ENCODE data around the gene B4GALT5.

Gene B4GALT5

DNA sequence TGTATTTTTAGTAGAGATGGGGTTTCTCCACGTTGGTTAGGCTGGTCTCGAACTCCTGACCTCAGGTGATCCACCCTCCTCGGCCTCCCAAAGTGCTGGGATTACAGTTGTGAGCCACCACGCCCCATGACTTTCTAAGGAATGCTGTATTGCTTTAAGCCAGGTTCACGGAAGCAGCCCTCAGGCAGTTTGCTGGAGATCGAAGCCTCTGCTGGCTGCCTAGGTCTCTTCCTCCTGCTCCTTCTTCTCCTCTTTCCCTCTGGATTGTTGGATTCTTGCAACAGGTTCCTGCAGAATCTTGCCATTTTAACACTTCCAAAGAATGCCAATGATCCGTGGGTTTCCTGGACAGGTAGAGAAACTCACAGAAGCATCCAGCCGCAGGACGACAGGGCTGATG is 29.3 kb upstream of the B4GALT5 start:
- Histone ChIP-seq H2BK5ac (ENCODE audit: low read depth, low read length, poor library complexity, severe bottlenecking) (no peak overlapping the region), H3K4me2 (ENCODE audit: low read length, poor library complexity, severe bottlenecking) (no peak overlapping the region), H2BK12ac (ENCODE audit: low read length in 2 of 2) (no peak overlapping the region), H2AK5ac (ENCODE audit: low read length, severe bottlenecking) (no peak overlapping the region), H3K79me1 (replicated peaks; ENCODE audit: low read length, poor library complexity, severe bottlenecking) (no peaks in the 10 kb centered on the region), H2AFZ (ENCODE audit: low read depth, low read length) (no peak overlapping the region), H3K14ac (ENCODE audit: low read length in 2 of 2) (no peak overlapping the region), H3K27me3 (ENCODE audit: control insufficient read depth in 1 of 2, insufficient read depth in 1 of 2, low read length in 2 of 2) (no peaks in the 10 kb centered on the region), H4K91ac (ENCODE audit: low read length) (no peak overlapping the region), H3K36me3 (ENCODE audit: control insufficient read depth in 1 of 2, insufficient read depth in 2 of 2, low read depth in 1 of 2, low read length in 2 of 2) (no peaks in the 10 kb centered on the region), H3K27ac (ENCODE audit: low read length, poor library complexity, severe bottlenecking) (no peak overlapping the region), H3K4me1 (ENCODE audit: control insufficient read depth, insufficient read depth, low read depth, low read length) (no peaks in the 10 kb centered on the region), H2BK15ac (ENCODE audit: low read depth, poor library complexity, severe bottlenecking) (no peak overlapping the region), H3K9me3 (ENCODE audit: control insufficient read depth, low read length) (no peaks in the 10 kb centered on the region), H3K4me3 (ENCODE audit: insufficient read depth in 1 of 2, low read depth in 1 of 2, low read length in 2 of 2) (no peak overlapping the region), H3K23ac (ENCODE audit: low read length in 2 of 2) (no peak overlapping the region), H3K18ac (ENCODE audit: low read depth in 1 of 2, low read length in 2 of 2) (no peak overlapping the region), H3K4ac (ENCODE audit: low read depth in 1 of 2, low read length in 2 of 2) (no peak overlapping the region), H2BK120ac (ENCODE audit: low read depth, low read length) (no peak overlapping the region), H3K9ac (ENCODE audit: low read length) (no peak overlapping the region), H4K8ac (ENCODE audit: low read length) (no peak overlapping the region)
- WGBS: 69% methylated on average over 9 of the region's 9 CpGs
- no peak for DNase-seq

DNA sequence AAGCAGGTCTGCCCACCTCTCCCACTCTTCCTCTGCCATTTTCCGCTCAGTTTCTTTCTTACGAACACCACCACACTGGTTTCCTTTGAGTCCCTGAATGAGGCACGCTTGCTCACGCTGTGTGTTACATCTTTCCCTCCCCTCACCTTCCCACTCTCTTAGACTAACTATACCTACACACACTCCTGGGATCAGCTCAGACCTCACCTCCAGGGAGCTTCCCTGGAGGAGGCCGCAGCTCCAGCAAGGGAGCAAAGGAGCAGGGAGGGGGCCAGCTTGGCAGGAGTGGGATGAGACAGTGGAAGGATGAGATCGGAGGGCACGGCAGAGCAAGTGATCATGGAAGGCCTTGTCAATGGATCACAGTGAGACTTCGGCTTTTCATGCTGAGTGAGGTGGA is 28.3 kb upstream of the B4GALT5 start:
- Histone ChIP-seq H3K27ac (ENCODE audit: low read length, poor library complexity, severe bottlenecking) (no peak overlapping the region), H3K27me3 (ENCODE audit: control insufficient read depth in 1 of 2, insufficient read depth in 1 of 2, low read length in 2 of 2) (no peaks in the 10 kb centered on the region), H2BK12ac (ENCODE audit: low read length in 2 of 2) (no peak overlapping the region), H3K4ac (ENCODE audit: low read depth in 1 of 2, low read length in 2 of 2) (no peak overlapping the region), H3K4me2 (ENCODE audit: low read length, poor library complexity, severe bottlenecking) (no peak overlapping the region), H2BK15ac (ENCODE audit: low read depth, poor library complexity, severe bottlenecking) (no peak overlapping the region), H3K79me1 (replicated peaks; ENCODE audit: low read length, poor library complexity, severe bottlenecking) (no peaks in the 10 kb centered on the region), H3K4me1 (ENCODE audit: control insufficient read depth, insufficient read depth, low read depth, low read length) (no peaks in the 10 kb centered on the region), H4K91ac (ENCODE audit: low read length) (no peak overlapping the region), H2AK5ac (ENCODE audit: low read length, severe bottlenecking) (no peak overlapping the region), H3K9ac (ENCODE audit: low read length) (no peak overlapping the region), H3K18ac (ENCODE audit: low read depth in 1 of 2, low read length in 2 of 2) (no peak overlapping the region), H4K8ac (ENCODE audit: low read length) (no peak overlapping the region), H3K36me3 (ENCODE audit: control insufficient read depth in 1 of 2, insufficient read depth in 2 of 2, low read depth in 1 of 2, low read length in 2 of 2) (no peaks in the 10 kb centered on the region), H3K14ac (ENCODE audit: low read length in 2 of 2) (no peak overlapping the region), H2BK5ac (ENCODE audit: low read depth, low read length, poor library complexity, severe bottlenecking) (no peak overlapping the region), H3K4me3 (ENCODE audit: insufficient read depth in 1 of 2, low read depth in 1 of 2, low read length in 2 of 2) (no peak overlapping the region), H3K9me3 (ENCODE audit: control insufficient read depth, low read length) (no peaks in the 10 kb centered on the region), H3K23ac (ENCODE audit: low read length in 2 of 2) (no peak overlapping the region), H2BK120ac (ENCODE audit: low read depth, low read length) (no peak overlapping the region), H2AFZ (ENCODE audit: low read depth, low read length) (no peak overlapping the region)
- no peak for DNase-seq
- 96% methylated on average over 8 of the region's 8 CpGs for WGBS

DNA sequence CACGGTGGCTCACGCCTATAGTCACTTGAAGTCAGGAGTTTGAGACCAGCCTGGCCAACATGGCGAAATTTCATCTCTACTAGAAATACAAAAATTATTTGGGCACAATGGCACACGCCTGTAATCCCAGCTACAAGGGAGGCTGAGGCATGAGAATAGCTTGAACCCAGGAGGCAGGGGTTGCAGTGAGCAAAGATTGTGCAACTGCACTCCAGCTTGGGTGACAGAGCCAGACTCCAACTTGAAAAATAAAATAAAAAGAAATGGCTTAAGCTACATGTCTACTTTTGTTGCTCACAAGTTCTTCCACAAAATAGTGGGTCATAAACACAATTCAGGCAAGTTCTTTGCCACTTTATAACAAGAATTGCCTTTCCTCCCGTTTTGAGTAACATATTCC is 27.1 kb upstream of the B4GALT5 start:
- Histone ChIP-seq H3K79me1 (replicated peaks; ENCODE audit: low read length, poor library complexity, severe bottlenecking) (no peaks in the 10 kb centered on the region), H3K9me3 (ENCODE audit: control insufficient read depth, low read length) (no peaks in the 10 kb centered on the region), H3K27me3 (ENCODE audit: control insufficient read depth in 1 of 2, insufficient read depth in 1 of 2, low read length in 2 of 2) (no peaks in the 10 kb centered on the region), H4K8ac (ENCODE audit: low read length) (no peak overlapping the region), H2AFZ (ENCODE audit: low read depth, low read length) (no peak overlapping the region), H3K4me1 (ENCODE audit: control insufficient read depth, insufficient read depth, low read depth, low read length) (no peaks in the 10 kb centered on the region), H3K23ac (ENCODE audit: low read length in 2 of 2) (no peak overlapping the region), H3K14ac (ENCODE audit: low read length in 2 of 2) (no peak overlapping the region), H2BK120ac (ENCODE audit: low read depth, low read length) (no peak overlapping the region), H2BK15ac (ENCODE audit: low read depth, poor library complexity, severe bottlenecking) (no peak overlapping the region), H3K4me2 (ENCODE audit: low read length, poor library complexity, severe bottlenecking) (no peak overlapping the region), H3K36me3 (ENCODE audit: control insufficient read depth in 1 of 2, insufficient read depth in 2 of 2, low read depth in 1 of 2, low read length in 2 of 2) (no peaks in the 10 kb centered on the region), H3K9ac (ENCODE audit: low read length) (no peak overlapping the region), H3K4ac (ENCODE audit: low read depth in 1 of 2, low read length in 2 of 2) (no peak overlapping the region), H4K91ac (ENCODE audit: low read length) (no peak overlapping the region), H3K4me3 (ENCODE audit: insufficient read depth in 1 of 2, low read depth in 1 of 2, low read length in 2 of 2) (no peak overlapping the region), H2BK5ac (ENCODE audit: low read depth, low read length, poor library complexity, severe bottlenecking) (no peak overlapping the region), H3K18ac (ENCODE audit: low read depth in 1 of 2, low read length in 2 of 2) (no peak overlapping the region), H3K27ac (ENCODE audit: low read length, poor library complexity, severe bottlenecking) (no peak overlapping the region), H2AK5ac (ENCODE audit: low read length, severe bottlenecking) (no peak overlapping the region), H2BK12ac (ENCODE audit: low read length in 2 of 2) (no peak overlapping the region)
- DNase-seq: no peak
- WGBS: 94% methylated on average over 5 of the region's 5 CpGs

DNA sequence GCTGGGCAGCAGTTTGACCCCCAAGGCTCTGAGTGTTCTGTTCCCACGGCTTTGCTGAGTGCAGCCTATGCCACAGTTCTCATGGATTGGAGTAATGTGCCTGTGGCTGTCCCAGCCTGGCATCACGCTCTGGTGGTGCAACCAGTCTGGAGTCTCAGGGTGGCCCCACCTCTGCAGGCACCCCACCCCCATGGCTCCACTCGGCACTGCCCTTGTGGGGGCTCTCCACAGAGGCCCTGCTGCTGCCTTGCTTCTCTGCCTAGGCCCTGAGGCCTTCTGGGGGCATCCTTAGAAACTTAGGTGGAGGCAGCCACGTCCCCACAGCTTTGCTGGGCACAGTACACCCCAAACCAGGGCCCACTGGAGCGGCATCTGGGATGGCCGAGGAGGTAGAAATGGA is 25.4 kb upstream of the B4GALT5 start:
- Histone ChIP-seq H3K4me1 (ENCODE audit: control insufficient read depth, insufficient read depth, low read depth, low read length) (no peaks in the 10 kb centered on the region), H3K9me3 (ENCODE audit: control insufficient read depth, low read length) (no peaks in the 10 kb centered on the region), H2BK5ac (ENCODE audit: low read depth, low read length, poor library complexity, severe bottlenecking) (no peak overlapping the region), H3K79me1 (replicated peaks; ENCODE audit: low read length, poor library complexity, severe bottlenecking) (no peaks in the 10 kb centered on the region), H4K8ac (ENCODE audit: low read length) (peak overlapping the region; percentile 20), H3K14ac (ENCODE audit: low read length in 2 of 2) (peak overlapping the region in 1 of 2 experiments; percentile 75), H4K91ac (ENCODE audit: low read length) (no peak overlapping the region), H2BK15ac (ENCODE audit: low read depth, poor library complexity, severe bottlenecking) (no peak overlapping the region), H2AFZ (ENCODE audit: low read depth, low read length) (no peak overlapping the region), H3K9ac (ENCODE audit: low read length) (no peak overlapping the region), H3K23ac (ENCODE audit: low read length in 2 of 2) (peak overlapping the region in 1 of 2 experiments; percentile 70), H2BK12ac (ENCODE audit: low read length in 2 of 2) (no peak overlapping the region), H2BK120ac (ENCODE audit: low read depth, low read length) (no peak overlapping the region), H3K4ac (ENCODE audit: low read depth in 1 of 2, low read length in 2 of 2) (no peak overlapping the region), H3K18ac (ENCODE audit: low read depth in 1 of 2, low read length in 2 of 2) (no peak overlapping the region), H3K4me3 (ENCODE audit: insufficient read depth in 1 of 2, low read depth in 1 of 2, low read length in 2 of 2) (no peak overlapping the region), H3K4me2 (ENCODE audit: low read length, poor library complexity, severe bottlenecking) (no peak overlapping the region), H3K27me3 (ENCODE audit: control insufficient read depth in 1 of 2, insufficient read depth in 1 of 2, low read length in 2 of 2) (no peaks in the 10 kb centered on the region), H2AK5ac (ENCODE audit: low read length, severe bottlenecking) (no peak overlapping the region), H3K36me3 (ENCODE audit: control insufficient read depth in 1 of 2, insufficient read depth in 2 of 2, low read depth in 1 of 2, low read length in 2 of 2) (no peaks in the 10 kb centered on the region), H3K27ac (ENCODE audit: low read length, poor library complexity, severe bottlenecking) (no peak overlapping the region)
- 93% methylated on average over 6 of the region's 6 CpGs for WGBS
- no peak for DNase-seq

All from mesenchymal stem cell (in vitro differentiated cells and primary cell).